ENCODE results near the gene OR51S1. TPM values are rescaled to one million over a fixed set of nuclear protein-coding genes. Genes with fewer than 3 reads are reported as not detected.

Gene OR51S1
- total and polyA plus RNA-seq, 2 donors (not counting 3 experiments of a cell fraction or from before 2014, with no cell fraction given), result not detected

DNA sequence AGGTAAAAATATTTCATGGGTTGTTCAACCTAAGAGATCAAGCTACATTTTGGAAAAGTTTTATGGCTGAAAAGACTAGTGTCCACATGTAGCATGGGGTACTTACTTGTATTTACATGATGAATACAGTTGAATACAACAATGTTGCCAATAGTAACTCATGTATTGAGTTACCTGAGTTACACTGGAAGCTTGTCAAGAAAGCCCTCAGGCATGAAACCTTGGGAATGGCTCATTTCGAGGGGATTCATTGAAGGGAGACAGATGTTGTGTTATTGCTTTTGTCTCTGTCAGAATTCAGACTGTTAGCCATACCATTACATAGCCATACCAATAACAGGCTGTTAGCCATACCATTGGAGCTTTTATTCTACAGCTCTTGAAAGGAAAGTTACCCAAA, 18.7 kb downstream of the OR51S1 start:
- no peaks in the 10 kb centered on the region for H3K4me1 ChIP-seq (ENCODE audit: control insufficient read depth, extremely low read depth, insufficient read depth, low read length)
- no peak overlapping the region for H3K4me2 ChIP-seq (ENCODE audit: insufficient read depth, low read length)
- no peak overlapping the region for H2AFZ ChIP-seq (ENCODE audit: low read depth, low read length)
- intact Hi-C loops (cut with micrococcal nuclease) (no loop called here), dilution Hi-C loops (cut with MboI; ENCODE audit: extremely low pct_ligation_motif_present, low sequenced_read_pairs) (no loop called here)
- H3K79me2 ChIP-seq (ENCODE audit: control insufficient read depth, insufficient read depth, low read length), result no peaks in the 10 kb centered on the region
- H3K9ac ChIP-seq (replicated peaks; ENCODE audit: extremely low read depth, insufficient read depth, low read length), result no peak overlapping the region
- no peaks in the 10 kb centered on the region for H4K20me1 ChIP-seq (replicated peaks; ENCODE audit: control insufficient read depth, extremely low read depth, insufficient read depth, low read length)
- H3K9me3 ChIP-seq (replicated peaks; ENCODE audit: control insufficient read depth, insufficient read depth, low read length), result no peaks in the 10 kb centered on the region
- POLR2A ChIA-PET, result no interaction called here
- no peak overlapping the region for H3K4me3 ChIP-seq (replicated peaks in 1 of 3; ENCODE audit: insufficient read depth in 1 of 3, low read depth in 1 of 3, low read length in 3 of 3)
- no peak overlapping the region for H3K27ac ChIP-seq (ENCODE audit: insufficient read depth, low read depth, low read length)
- no peaks in the 10 kb centered on the region for H3K9me1 ChIP-seq (replicated peaks; ENCODE audit: control insufficient read depth, extremely low read depth, insufficient read depth, low read length)
- TF ChIP-seq MYC (IDR thresholded peaks at IDR 0.05; ENCODE audit: low read depth, low read length), result no peak
- TF ChIP-seq, protein P1, sequence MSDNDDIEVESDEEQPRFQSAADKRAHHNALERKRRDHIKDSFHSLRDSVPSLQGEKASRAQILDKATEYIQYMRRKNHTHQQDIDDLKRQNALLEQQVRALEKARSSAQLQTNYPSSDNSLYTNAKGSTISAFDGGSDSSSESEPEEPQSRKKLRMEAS (IDR thresholded peaks at IDR 0.05; ENCODE audit: insufficient read depth, insufficient read length), result no peak
- no peak for TF ChIP-seq FOS (IDR thresholded peaks at IDR 0.05; ENCODE audit: borderline replicate concordance, insufficient read depth, low read length)
- no peak for TF ChIP-seq POLR2AphosphoS5 (IDR thresholded peaks at IDR 0.05; ENCODE audit: insufficient read depth, low read depth, low read length)
- TF ChIP-seq POLR2A (IDR thresholded peaks at IDR 0.05; ENCODE audit: low read depth, low read length), result no peak
- TF ChIP-seq JUN (IDR thresholded peaks at IDR 0.05; ENCODE audit: borderline replicate concordance, insufficient read depth, insufficient read length, low read depth), result no peak
- TF ChIP-seq, protein P2, sequence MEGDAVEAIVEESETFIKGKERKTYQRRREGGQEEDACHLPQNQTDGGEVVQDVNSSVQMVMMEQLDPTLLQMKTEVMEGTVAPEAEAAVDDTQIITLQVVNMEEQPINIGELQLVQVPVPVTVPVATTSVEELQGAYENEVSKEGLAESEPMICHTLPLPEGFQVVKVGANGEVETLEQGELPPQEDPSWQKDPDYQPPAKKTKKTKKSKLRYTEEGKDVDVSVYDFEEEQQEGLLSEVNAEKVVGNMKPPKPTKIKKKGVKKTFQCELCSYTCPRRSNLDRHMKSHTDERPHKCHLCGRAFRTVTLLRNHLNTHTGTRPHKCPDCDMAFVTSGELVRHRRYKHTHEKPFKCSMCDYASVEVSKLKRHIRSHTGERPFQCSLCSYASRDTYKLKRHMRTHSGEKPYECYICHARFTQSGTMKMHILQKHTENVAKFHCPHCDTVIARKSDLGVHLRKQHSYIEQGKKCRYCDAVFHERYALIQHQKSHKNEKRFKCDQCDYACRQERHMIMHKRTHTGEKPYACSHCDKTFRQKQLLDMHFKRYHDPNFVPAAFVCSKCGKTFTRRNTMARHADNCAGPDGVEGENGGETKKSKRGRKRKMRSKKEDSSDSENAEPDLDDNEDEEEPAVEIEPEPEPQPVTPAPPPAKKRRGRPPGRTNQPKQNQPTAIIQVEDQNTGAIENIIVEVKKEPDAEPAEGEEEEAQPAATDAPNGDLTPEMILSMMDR (IDR thresholded peaks at IDR 0.05; ENCODE audit: extremely low read depth in 1 of 2, insufficient read depth in 1 of 2, low read depth in 1 of 2, low read length in 2 of 2), result no peak
- no peak for TF ChIP-seq EZH2 (IDR thresholded peaks at IDR 0.05; ENCODE audit: borderline replicate concordance, low read depth, low read length, severe bottlenecking)
- TF ChIP-seq GATA2 (IDR thresholded peaks at IDR 0.05; ENCODE audit: insufficient read depth, insufficient read length, low read depth, low read length), result no peak
- no TSS peak for BruUV-seq (replicated peaks)
- no peaks in the 10 kb centered on the region for H3K36me3 ChIP-seq (ENCODE audit: control insufficient read depth in 2 of 2, extremely low read depth in 1 of 2, insufficient read depth in 2 of 2, low read length in 2 of 2)
- CTCF ChIA-PET, result no interaction called here
- FAIRE-seq (no peak), DNase-seq (ENCODE audit: low read depth, low spot score) (no peak)
- H3K27me3 ChIP-seq (ENCODE audit: control insufficient read depth in 2 of 2, insufficient read depth in 2 of 2, low read length in 2 of 2), result no peaks in the 10 kb centered on the region

All from endothelial cell of umbilical vein (primary cell).